ENCODE data around the gene KCNA2. TPM values are rescaled to one million over a fixed set of nuclear protein-coding genes. Genes with fewer than 3 reads are reported as not detected.

Gene KCNA2
- polyA plus RNA-seq, 1 of the 3 experiments (the other 2 are of a cell fraction), result not detected

DNA sequence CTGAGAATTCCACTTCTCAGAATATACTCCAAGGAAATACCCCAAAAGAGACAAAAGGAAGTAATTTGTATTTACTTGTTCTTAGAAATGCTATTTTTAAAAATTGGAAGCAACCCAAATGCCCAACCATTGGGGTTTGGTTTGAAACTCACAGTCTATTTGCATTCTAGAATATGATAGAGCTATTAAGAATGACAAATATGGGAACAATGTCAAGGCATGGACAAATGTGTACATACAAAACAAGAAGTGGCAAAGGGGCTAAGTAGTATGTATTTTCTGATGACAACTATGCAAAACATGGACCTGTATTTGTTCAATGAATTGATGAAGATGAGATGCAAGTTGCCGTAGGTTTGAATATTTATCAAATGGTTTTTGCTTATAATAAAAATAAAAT, 32.8 kb downstream of the KCNA2 start (continued):
- TF ChIP-seq RXRA (IDR thresholded peaks at IDR 0.05; ENCODE audit: borderline replicate concordance, low read depth), result no peak

GRCh38 chr1:110572751-110573150, 33.4 kb downstream of the KCNA2 start:
- Histone ChIP-seq H3K27me3 (ENCODE audit: insufficient read depth) (no peaks in the 10 kb centered on the region; the same call in 1 of the 2 replicates), H3K36me3 (replicated peaks in 1 of 2; ENCODE audit: control insufficient read depth in 1 of 2, insufficient read depth in 2 of 2, low read length in 1 of 2) (no peaks in the 10 kb centered on the region), H3K9me3 (no peaks in the 10 kb centered on the region), H3K79me2 (ENCODE audit: insufficient read depth) (no peaks in the 10 kb centered on the region), H3F3A (replicated peaks; ENCODE audit: insufficient read depth) (no peaks in the 10 kb centered on the region), H3K27ac (ENCODE audit: low read depth in 2 of 2, low read length in 1 of 2) (no peak overlapping the region), H4K20me1 (ENCODE audit: insufficient read depth) (no peaks in the 10 kb centered on the region), H3K9me2 (0 out of 2 replicates have a peak, but pooled peaks cover 4% of the 10 kb centered on the region), H2AFZ (ENCODE audit: low read depth) (no peak overlapping the region), H3K4me1 (ENCODE audit: control insufficient read depth in 1 of 2, insufficient read depth in 2 of 2, low read depth in 1 of 2, low read length in 1 of 2) (no peaks in the 10 kb centered on the region), H3K4me2 (no peak overlapping the region), H3K9ac (no peak overlapping the region), H3K4me3 (ENCODE audit: low read depth in 2 of 2, low read length in 1 of 2) (no peak overlapping the region)
- WGBS (ENCODE audit: low lambda C conversion rate), result 23% methylated on average over 3 of the region's 3 CpGs
- TF ChIP-seq POLR2AphosphoS5 (IDR thresholded peaks at IDR 0.05; ENCODE audit: low read depth, low read length) (no peak), RFX5 (IDR thresholded peaks at IDR 0.05; ENCODE audit: low read length) (no peak), FOSL2 (IDR thresholded peaks at IDR 0.05; ENCODE audit: borderline replicate concordance, low read depth) (no peak), SIN3A (IDR thresholded peaks at IDR 0.05; ENCODE audit: borderline replicate concordance, low read depth, low read length) (no peak), USF1 (IDR thresholded peaks at IDR 0.05; ENCODE audit: borderline replicate concordance, low read depth) (no peak), NRF1 (IDR thresholded peaks at IDR 0.05; ENCODE audit: low read depth, low read length) (no peak)
- TF ChIP-seq, protein P1, sequence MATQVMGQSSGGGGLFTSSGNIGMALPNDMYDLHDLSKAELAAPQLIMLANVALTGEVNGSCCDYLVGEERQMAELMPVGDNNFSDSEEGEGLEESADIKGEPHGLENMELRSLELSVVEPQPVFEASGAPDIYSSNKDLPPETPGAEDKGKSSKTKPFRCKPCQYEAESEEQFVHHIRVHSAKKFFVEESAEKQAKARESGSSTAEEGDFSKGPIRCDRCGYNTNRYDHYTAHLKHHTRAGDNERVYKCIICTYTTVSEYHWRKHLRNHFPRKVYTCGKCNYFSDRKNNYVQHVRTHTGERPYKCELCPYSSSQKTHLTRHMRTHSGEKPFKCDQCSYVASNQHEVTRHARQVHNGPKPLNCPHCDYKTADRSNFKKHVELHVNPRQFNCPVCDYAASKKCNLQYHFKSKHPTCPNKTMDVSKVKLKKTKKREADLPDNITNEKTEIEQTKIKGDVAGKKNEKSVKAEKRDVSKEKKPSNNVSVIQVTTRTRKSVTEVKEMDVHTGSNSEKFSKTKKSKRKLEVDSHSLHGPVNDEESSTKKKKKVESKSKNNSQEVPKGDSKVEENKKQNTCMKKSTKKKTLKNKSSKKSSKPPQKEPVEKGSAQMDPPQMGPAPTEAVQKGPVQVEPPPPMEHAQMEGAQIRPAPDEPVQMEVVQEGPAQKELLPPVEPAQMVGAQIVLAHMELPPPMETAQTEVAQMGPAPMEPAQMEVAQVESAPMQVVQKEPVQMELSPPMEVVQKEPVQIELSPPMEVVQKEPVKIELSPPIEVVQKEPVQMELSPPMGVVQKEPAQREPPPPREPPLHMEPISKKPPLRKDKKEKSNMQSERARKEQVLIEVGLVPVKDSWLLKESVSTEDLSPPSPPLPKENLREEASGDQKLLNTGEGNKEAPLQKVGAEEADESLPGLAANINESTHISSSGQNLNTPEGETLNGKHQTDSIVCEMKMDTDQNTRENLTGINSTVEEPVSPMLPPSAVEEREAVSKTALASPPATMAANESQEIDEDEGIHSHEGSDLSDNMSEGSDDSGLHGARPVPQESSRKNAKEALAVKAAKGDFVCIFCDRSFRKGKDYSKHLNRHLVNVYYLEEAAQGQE (IDR thresholded peaks at IDR 0.05; ENCODE audit: low read depth, low read length), result no peak
- TF ChIP-seq, protein P2, sequence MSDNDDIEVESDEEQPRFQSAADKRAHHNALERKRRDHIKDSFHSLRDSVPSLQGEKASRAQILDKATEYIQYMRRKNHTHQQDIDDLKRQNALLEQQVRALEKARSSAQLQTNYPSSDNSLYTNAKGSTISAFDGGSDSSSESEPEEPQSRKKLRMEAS (IDR thresholded peaks at IDR 0.05; ENCODE audit: low read depth), result no peak
- DNase-seq, result no peak
- POLR2A ChIA-PET, result no interaction called here
- CTCF ChIA-PET, result interaction anchor here (0.6 to 5.7 kb wide), 9 partner anchors 12 to 77 kb away, joined by 3 to 38 read pairs (median 3); partner anchors contain the start of gene KCNA2

DNA sequence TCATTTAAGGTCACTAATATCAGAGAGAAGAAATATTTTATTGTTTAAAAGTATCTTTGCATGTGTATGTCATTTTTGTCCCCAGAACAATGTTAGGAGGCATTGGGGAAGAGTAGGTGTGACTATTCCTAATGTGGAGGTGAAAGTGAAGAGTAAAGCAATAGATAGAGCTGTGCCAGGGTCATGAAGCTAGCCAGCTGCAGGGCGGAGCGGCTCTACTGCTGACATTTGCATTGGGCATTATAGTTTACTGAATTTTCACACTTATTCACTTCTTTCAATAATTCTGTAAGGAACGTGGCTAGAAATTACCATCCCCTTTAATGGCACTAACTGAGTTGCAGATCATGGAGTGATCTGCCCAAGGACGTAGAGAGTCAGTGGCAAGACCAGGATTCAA, 35.3 kb downstream of the KCNA2 start:
- no peaks in the 10 kb centered on the region for H4K20me1 ChIP-seq (ENCODE audit: insufficient read depth)
- no peak overlapping the region for H3K4me2 ChIP-seq
- WGBS (ENCODE audit: low lambda C conversion rate), result 49% methylated on average over 4 of the region's 4 CpGs
- H3K79me2 ChIP-seq (ENCODE audit: insufficient read depth), result no peaks in the 10 kb centered on the region
- no peaks in the 10 kb centered on the region for H3K9me2 ChIP-seq
- H3F3A ChIP-seq (replicated peaks; ENCODE audit: insufficient read depth), result no peaks in the 10 kb centered on the region
- no peaks in the 10 kb centered on the region for H3K9me3 ChIP-seq
- H3K4me1 ChIP-seq (ENCODE audit: control insufficient read depth in 1 of 2, insufficient read depth in 2 of 2, low read depth in 1 of 2, low read length in 1 of 2), result no peaks in the 10 kb centered on the region
- no peaks in the 10 kb centered on the region; the same call in 1 of the 2 replicates for H3K27me3 ChIP-seq (ENCODE audit: insufficient read depth)
- DNase-seq, result no peak
- H3K27ac ChIP-seq (ENCODE audit: low read depth in 2 of 2, low read length in 1 of 2), result no peak overlapping the region
- CTCF ChIA-PET, result interaction anchor here (2.0 to 5.7 kb wide), 2 partner anchors 15 to 22 kb away, joined by 5 to 38 read pairs; no protein-coding TSS in a partner anchor
- no peak overlapping the region for H2AFZ ChIP-seq (ENCODE audit: low read depth)
- no peak overlapping the region for H3K4me3 ChIP-seq (ENCODE audit: low read depth in 2 of 2, low read length in 1 of 2)
- H3K36me3 ChIP-seq (replicated peaks in 1 of 2; ENCODE audit: control insufficient read depth in 1 of 2, insufficient read depth in 2 of 2, low read length in 1 of 2), result no peaks in the 10 kb centered on the region
- H3K9ac ChIP-seq, result no peak overlapping the region
- POLR2A ChIA-PET, result no interaction called here
- TF ChIP-seq JUND (IDR thresholded peaks at IDR 0.05), result no peak
- no peak for TF ChIP-seq RCOR1 (IDR thresholded peaks at IDR 0.05; ENCODE audit: low read length)
- TF ChIP-seq ELF1 (IDR thresholded peaks at IDR 0.05), result no peak
- TF ChIP-seq USF1 (IDR thresholded peaks at IDR 0.05; ENCODE audit: borderline replicate concordance, low read depth), result no peak
- TF ChIP-seq, protein P3, sequence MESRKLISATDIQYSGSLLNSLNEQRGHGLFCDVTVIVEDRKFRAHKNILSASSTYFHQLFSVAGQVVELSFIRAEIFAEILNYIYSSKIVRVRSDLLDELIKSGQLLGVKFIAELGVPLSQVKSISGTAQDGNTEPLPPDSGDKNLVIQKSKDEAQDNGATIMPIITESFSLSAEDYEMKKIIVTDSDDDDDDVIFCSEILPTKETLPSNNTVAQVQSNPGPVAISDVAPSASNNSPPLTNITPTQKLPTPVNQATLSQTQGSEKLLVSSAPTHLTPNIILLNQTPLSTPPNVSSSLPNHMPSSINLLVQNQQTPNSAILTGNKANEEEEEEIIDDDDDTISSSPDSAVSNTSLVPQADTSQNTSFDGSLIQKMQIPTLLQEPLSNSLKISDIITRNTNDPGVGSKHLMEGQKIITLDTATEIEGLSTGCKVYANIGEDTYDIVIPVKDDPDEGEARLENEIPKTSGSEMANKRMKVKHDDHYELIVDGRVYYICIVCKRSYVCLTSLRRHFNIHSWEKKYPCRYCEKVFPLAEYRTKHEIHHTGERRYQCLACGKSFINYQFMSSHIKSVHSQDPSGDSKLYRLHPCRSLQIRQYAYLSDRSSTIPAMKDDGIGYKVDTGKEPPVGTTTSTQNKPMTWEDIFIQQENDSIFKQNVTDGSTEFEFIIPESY (IDR thresholded peaks at IDR 0.05; ENCODE audit: borderline replicate concordance, low read depth), result no peak
- TF ChIP-seq RFX5 (IDR thresholded peaks at IDR 0.05; ENCODE audit: low read length), result no peak
- no peak for TF ChIP-seq NRF1 (IDR thresholded peaks at IDR 0.05; ENCODE audit: low read depth, low read length)
- TF ChIP-seq CTCF (IDR thresholded peaks at IDR 0.05), result no peak
- no peak for TF ChIP-seq FOXJ3 (CRISPR knock-in tag; IDR thresholded peaks at IDR 0.05)
- no peak for TF ChIP-seq POLR2AphosphoS5 (IDR thresholded peaks at IDR 0.05; ENCODE audit: low read depth, low read length)
- TF ChIP-seq TCF12 (IDR thresholded peaks at IDR 0.05), result no peak
- TF ChIP-seq YY1 (IDR thresholded peaks at IDR 0.05; ENCODE audit: low read depth), result no peak

Data from SK-N-SH (cell line).